ENCODE data around the gene ENTPD8. TPM values are rescaled to one million over a fixed set of nuclear protein-coding genes. Genes with fewer than 3 reads are reported as not detected.

ENTPD8 gene
- total RNA-seq, 3 donors from 2014 or later: 36.7 to 127 (median 74.8) TPM

- H3K36me3 ChIP-seq (ENCODE audit: low read depth): no peaks in the 10 kb centered on the region
- DNase-seq (no peak), ATAC-seq (no peak)
- intact Hi-C loops (cut with DNase I, micrococcal nuclease): no loop called here
- H3K4me1 ChIP-seq (ENCODE audit: low read depth): peaks cover 25% of the 10 kb centered on the region
- no peak for TF ChIP-seq CTCF (IDR thresholded peaks at IDR 0.05)
- no peak overlapping the region for H3K4me3 ChIP-seq
- H3K9me3 ChIP-seq: no peaks in the 10 kb centered on the region
Measured at GRCh38 chr9:137395666-137396010, 45.5 kb downstream of the ENTPD8 start.

GRCh38 chr9:137394866-137395665 lies 46.1 kb downstream of the ENTPD8 start:
- no peaks in the 10 kb centered on the region for H3K36me3 ChIP-seq (ENCODE audit: low read depth)
- intact Hi-C loops (cut with DNase I, micrococcal nuclease): no loop called here
- TF ChIP-seq CTCF (IDR thresholded peaks at IDR 0.05): no peak

GRCh38 chr9:137393176-137394150 lies 47.7 kb downstream of the ENTPD8 start:
- no peak for DNase-seq
- no peak for ATAC-seq
- Histone ChIP-seq H3K4me1 (ENCODE audit: low read depth) (peaks cover 16% of the 10 kb centered on the region), H3K36me3 (ENCODE audit: low read depth) (no peaks in the 10 kb centered on the region), H3K9me3 (no peaks in the 10 kb centered on the region), H3K4me3 (no peak overlapping the region)
- intact Hi-C loops (cut with DNase I, micrococcal nuclease): no loop called here
- TF ChIP-seq CTCF (IDR thresholded peaks at IDR 0.05): no peak

More at GRCh38 chr9:137394866-137395665, 46.1 kb downstream of the ENTPD8 start:
- H3K4me3 ChIP-seq: no peak overlapping the region
- peaks cover 25% of the 10 kb centered on the region for H3K4me1 ChIP-seq (ENCODE audit: low read depth)
- ATAC-seq: no peak
- H3K9me3 ChIP-seq: no peaks in the 10 kb centered on the region
- no peak for DNase-seq

GRCh38 chr9:137392232-137393007 lies 48.7 kb downstream of the ENTPD8 start:
- Histone ChIP-seq H3K4me3 (no peak overlapping the region), H3K4me1 (ENCODE audit: low read depth) (peaks cover 16% of the 10 kb centered on the region), H3K36me3 (ENCODE audit: low read depth) (no peaks in the 10 kb centered on the region), H3K9me3 (no peaks in the 10 kb centered on the region)
- no peak for TF ChIP-seq CTCF (IDR thresholded peaks at IDR 0.05)
- no peak for ATAC-seq
- intact Hi-C loops (cut with DNase I, micrococcal nuclease): no loop called here
- no peak for DNase-seq

GRCh38 chr9:137391411-137391754 lies 49.8 kb downstream of the ENTPD8 start:
- intact Hi-C loops (cut with DNase I, micrococcal nuclease): no loop called here
- Histone ChIP-seq H3K9me3 (no peaks in the 10 kb centered on the region), H3K4me3 (no peak overlapping the region), H3K4me1 (ENCODE audit: low read depth) (peaks cover 18% of the 10 kb centered on the region), H3K36me3 (ENCODE audit: low read depth) (no peaks in the 10 kb centered on the region)
- TF ChIP-seq CTCF (IDR thresholded peaks at IDR 0.05): no peak
- ATAC-seq: peak; percentile 91
- DNase-seq: peak; percentile 84 to 90 (median 87)
